Stimulated activated CD8-positive, alpha-beta memory T cell treated with anti-CD3 and anti-CD28 coated beads, Interleukin-15, amount 100 ng/mL, for 1 hour (primary cell): ENCODE measurements around the gene CDH2.

ENCODE experiments used
- DNase-seq: peaks from one replicate; pipeline ENCODE4 v3.0.0-alpha.2; 2020; ENCODE audit warnings: low read depth

Gene CDH2

DNA sequence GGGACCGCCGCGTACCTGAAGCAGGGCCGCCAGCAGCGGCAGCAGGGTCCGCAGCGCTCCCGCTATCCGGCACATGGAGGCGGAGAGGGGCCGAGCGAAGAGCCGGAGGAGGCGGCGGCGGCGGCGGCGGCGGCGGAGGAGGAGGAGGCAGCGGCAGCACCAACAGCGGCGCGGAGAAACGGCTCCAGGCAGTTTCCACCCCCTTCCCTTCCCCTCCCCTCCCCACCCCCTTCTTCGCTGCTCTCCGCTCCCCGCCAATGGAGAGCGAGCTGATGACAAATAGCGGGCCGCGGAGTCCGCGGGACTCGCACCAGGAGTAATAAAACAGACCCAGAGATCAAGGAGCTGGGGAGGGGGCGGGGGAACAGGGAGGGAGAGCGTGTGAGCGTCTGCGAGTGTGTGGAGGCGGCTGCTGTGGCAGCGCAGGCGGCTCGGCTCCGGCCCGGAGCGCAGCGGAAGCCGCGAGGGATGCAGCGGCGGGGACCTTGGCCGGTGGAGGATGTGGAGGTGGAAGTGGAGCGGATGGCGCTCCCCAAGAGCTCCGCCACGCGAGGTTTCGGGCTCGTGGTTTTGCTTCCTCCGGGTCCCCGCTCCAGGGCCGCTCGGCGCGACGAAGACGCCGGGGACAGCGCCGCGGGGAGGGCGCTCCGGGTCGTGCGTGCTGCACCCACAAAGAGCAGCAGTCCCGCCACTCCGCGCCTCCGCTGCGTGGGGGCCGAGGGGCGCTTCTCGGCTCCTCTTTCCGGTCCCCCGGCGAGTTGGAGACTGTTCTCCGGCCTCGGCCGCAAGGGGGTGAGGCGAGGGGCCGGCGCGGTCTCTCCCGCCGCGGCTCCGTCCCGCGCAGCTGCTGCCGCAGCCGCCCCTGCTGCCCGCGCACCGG lies at the start of gene CDH2:
Gene CDH2 (minus strand): TSS at position 183 of the 880 bp plus-strand sequence. CDS start 108 bp downstream, at position 75.
- DNase-seq = no peak

DNA sequence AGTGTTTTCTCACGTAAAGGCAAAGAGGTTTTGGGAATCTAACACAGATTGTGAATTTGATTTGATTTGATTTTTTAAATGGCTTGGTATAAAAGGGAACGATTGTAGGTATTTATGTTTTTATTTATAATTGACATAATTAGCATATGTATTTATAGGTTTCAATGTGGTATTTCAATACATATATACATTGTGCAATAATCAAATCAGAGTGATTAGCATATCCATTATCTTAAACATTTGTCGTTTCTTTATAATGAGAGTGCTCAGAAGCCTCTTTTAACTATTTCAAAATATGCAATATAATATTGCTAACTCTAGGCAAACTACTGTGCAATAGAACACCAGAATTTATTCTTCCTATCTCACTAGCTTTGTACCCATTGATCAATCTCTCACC lies 35.1 kb upstream of the CDH2 start:
- no peak for DNase-seq

DNA sequence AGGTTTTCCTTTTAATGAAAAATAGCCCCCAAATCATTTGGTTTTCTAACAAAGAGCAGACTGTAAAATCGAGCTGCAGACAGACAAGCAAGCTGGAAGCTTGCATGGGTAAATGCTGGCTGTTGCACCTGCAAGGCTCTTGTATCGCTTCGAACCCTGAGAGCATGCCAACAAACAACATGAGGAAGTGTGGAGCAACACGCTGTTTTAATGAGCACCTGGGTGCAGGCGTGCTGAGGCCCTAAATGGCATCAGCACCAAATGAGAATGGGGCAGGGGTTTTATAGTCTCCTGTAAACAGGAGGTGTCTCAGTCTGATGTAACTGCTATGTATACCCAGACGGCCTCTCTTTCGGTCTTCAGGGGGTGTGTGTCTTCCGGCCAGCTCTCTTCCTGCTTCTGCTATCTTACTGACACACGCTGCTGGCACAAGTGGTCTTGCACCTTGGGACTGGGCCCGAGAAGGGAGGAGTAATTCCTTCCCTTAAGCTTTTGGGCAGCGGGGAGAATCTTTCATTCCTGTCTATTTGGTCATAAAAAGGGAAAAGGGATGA lies 31.9 kb upstream of the CDH2 start:
- no peak for DNase-seq

DNA sequence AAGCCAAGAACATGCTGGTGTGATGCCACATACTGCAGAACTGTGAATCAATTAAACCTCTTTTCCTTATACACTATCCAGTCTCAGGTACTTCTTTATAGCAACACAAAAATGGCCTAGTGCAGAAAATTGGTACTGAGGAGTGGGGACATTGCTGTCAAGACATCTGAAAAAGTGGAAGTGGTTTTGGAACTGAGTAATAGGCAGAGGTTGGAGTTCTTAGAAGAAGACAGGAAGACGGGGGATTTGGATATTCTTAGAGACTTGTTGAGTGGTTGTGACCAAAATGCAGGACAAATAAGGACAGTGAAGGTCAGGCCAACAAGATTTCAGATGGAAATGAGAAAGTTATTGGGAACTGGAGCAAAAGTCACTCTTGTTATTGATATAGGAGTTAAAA lies 31.3 kb upstream of the CDH2 start:
- DNase-seq = no peak

DNA sequence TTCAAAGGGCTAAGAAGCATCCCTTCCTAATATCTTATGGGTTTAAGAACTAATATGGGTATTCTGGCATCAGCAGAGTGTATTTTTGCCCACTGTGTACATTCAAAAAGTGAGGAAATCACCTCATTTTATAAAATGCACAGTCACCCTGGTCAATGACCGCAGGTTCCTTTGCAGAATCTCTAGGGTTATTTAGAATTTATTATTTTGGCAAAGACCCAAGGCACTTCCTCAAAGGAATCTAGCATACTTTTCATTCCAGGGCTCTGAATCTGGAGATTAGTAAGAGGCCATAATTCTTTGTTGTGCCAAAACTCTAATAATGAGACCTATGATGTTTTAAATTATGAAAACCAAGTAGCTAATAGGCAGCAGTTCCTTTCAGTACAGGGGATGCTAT lies 27.2 kb upstream of the CDH2 start:
- DNase-seq = no peak

DNA sequence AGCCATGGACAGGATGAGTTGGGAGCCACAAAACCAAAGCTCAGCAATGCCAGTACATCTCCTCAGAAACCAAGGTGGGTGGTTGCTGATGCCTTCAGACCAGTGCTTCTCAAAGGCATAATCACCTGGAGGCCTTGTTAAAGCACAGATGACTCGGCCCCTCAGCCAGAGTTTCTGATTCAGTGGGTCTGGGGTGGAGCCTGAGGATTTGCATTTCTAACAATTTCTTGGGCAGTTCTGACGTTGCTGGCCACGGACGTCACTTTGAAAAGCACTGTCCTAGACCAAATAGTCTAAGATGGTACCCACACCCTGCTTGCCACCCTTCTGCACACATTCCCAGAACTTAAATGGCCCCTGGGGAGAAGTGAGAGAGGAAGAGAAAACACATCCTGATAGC lies 24.1 kb upstream of the CDH2 start:
- DNase-seq = no peak

DNA sequence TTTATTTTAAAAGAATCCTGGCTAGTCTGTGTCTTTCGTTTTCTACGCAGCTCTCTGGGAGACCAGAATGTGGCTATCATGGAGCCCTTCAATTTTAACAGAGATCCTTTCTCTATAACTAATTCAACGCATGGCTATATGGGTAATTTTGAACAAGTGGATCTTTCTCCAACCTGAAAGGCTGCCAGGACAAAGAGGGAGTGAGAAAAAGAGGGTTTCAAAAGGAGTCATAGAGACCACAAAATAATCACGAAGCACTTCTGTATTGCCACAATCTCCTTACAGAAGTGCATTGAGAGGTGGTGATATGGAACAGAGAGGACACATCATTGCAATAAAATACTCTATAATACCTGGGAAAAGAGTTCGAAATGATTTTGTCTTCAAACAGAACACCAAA lies 21.7 kb upstream of the CDH2 start:
- DNase-seq = no peak

DNA sequence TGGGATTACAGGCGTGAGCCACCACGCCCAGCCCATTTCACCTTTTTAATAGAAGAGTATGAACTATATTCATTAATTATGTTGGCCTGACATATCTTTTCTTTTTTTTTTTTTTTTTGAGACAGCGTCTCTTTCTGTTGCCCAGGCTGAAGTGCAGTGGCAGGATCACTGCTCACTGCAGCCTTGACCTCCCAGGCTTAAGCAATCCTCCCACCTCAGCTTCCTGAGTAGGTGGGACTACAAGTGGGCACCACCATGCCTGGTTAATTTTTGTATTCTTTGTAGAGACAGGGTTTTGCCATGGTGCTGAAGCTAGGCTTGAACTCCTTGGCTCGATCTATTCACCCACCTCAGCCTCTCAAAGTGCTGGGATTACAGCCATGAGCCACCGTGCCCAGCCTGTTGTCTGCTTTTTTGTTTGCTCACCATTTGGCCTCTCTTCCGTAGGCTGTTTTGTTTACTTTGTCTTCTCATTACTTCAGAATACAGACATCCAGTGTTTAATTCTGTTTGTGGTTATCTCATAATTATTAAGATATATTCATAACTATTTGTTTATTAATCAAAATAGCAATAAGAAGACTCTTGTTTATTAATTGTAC lies 16.3 kb upstream of the CDH2 start:
- DNase-seq = no peak

DNA sequence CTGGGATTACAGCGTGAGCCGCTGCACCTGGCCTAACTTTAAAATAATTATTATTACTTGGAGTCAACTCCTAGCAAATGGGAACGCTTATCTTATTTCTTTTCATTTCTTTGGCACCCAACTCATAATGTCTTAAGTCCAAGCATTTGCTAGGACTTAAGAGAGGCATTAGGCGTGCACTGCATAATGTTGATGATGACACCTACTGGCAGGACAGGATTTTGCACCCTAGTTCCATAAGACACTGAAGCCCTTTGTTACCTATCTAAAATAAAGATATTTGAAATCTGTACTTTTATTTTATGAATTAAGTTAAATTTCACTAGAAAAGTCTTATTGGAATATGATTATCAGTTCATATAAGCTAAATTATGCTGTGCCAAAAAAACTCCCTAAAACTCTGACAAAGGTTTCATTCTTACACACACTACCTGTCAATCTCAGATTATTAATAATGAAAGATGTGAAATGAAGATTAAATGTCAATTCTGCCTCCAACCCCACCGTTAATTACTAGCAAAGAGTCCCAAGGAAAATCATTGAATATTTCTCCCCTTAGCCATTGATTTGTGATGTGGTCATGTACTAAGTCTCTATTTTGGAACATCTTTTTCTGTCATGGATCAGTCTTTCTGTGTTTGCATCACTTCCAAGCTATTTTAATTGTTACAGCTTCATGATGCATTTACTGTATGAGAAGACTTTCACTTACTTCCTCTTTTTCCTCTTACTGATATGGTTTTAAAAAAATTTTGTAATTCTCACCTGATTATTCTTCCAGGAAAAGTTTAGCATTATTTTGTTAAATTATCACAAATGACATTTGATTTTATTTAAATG lies 12.7 kb upstream of the CDH2 start:
- DNase-seq = no peak

DNA sequence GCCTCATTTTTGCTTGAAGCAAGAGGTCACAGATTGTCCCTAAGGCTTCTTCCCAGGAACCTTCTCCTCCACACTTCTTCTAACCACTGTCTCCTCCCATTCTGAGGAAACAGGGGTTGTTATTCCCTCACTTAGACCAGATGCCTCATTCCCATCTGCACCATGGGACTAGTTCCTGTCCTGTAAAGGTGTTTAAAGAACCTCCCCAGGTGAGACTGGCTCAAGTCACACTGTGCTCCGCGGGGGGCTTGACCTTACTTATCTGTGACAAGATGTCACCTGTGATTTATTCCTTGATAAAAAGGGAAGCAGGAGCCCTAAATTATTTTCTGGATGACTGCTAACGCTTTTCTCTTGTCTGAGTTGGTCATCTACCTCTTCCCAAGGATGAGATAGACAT lies 8.2 kb upstream of the CDH2 start:
- DNase-seq = no peak

DNA sequence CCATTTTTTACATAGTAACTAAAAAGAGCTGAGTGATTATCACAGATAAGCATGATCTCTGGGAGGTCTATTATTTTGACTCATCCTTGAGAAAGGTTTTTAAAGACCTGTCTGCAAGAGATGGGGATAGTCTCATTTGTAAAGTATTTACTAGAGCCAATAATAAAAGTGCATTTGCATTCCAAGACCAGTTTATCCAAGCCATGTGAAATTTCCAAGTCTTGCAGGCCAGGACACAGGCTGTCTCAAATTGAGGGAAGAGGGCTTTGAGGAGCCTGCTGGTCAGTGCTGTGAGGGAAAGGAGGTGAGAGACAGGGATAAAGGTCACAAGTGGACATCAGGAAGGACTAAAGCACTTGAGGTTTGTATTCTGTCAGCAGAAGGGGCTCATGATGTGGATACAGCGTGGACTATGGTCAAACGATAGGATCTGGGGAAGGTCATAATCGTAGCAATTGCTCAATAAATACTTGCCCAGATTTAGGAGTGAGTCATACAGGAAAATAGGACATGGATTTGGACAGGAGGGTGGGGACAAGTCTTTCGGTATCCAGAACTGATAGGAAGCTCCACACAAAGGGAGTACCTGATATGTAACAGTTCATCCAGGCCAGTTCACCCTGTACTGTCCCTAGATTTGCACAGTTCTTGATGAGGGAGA lies 6.6 kb upstream of the CDH2 start:
- DNase-seq = no peak

DNA sequence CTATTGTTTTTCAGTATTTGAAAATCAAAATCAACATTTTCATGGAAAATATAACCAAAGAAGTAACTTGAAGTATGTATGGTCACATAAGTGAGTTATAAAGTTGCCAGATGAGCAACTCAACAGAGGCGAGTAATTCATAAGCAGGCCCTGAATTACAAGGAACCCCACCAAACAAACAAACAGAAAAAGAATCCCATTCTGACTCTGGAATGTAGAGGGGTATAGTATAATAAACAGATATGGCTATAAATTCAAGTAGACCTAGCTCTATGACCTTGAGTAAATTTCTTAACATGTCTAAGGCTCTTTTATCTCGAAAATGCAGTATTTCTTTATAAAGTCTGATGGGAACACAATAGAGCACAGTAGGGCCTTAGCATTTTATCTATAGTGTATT lies 4.7 kb upstream of the CDH2 start:
- no peak for DNase-seq

DNA sequence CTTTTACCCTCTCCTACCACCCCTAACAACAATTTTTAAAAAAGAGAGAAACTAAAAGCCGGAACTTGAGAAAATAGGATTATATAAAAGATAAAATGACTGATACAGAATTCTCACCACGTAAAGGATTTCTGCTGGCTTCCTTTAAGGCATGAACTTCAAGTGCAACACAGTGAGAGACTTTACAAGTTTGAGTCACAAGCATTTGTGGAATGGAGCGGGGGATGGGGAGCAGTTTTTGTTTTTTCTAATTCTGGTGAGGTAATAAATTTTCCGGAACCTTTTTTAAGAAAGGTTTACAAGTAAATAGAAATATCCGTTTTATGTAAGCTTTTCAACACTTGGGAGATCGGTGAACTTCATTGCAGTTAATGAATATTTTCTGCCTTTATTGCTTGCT lies 1.8 kb upstream of the CDH2 start:
- no peak for DNase-seq

DNA sequence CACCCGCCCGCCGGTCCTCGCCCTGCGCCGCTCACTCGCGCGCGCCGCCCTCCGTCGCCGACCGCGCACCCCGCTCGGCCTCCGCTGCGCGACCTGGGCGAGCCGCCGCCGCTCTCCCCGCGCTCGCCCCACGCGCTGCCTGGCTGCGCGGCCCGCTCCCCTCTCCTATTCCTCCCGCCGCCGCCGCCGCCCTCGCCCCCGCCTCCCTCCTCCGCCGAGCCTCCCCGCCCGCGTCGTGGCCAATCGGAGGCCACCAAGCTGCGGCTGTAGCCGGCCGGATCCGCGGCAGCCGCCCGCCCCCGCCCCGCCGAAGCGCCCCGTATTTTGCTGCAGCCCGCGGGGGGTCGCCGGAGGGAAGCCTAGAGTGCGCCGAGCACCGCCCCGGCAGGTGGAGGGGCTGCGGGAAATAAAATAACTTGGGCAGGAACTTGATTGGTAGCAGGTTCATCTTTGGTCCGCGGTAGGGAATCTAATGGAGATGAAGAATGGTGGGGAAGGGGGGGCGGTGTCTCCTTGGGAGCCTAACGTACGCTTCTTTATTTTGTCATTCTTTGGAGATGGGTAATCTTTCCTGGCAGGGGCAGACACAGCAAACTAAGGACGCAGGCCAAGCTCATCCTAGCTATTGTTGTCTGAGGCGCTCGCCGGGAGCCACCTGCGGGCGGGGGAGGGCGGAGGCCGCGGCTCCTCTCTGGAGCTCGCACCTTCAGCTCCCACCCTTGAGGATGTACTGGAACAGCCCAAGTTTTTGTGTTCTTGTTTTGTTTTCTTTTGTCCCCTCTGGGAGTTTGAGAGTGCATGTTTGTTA lies 1.1 kb upstream of the CDH2 start:
- no peak for DNase-seq

DNA sequence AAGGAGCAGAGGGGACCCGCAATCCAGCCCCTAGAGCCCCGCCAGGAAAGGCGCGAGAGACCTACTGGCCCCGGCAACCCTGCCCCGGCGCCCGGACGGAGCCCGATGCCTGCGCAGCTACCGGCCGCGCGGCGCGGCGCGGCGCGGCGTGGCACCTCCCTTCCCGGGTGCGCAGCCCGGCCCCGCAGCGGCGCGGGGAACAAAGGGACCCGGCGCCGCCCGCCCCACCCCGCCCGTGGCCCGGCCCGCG lies 307 bp downstream of the CDH2 start:
- DNase-seq = no peak

DNA sequence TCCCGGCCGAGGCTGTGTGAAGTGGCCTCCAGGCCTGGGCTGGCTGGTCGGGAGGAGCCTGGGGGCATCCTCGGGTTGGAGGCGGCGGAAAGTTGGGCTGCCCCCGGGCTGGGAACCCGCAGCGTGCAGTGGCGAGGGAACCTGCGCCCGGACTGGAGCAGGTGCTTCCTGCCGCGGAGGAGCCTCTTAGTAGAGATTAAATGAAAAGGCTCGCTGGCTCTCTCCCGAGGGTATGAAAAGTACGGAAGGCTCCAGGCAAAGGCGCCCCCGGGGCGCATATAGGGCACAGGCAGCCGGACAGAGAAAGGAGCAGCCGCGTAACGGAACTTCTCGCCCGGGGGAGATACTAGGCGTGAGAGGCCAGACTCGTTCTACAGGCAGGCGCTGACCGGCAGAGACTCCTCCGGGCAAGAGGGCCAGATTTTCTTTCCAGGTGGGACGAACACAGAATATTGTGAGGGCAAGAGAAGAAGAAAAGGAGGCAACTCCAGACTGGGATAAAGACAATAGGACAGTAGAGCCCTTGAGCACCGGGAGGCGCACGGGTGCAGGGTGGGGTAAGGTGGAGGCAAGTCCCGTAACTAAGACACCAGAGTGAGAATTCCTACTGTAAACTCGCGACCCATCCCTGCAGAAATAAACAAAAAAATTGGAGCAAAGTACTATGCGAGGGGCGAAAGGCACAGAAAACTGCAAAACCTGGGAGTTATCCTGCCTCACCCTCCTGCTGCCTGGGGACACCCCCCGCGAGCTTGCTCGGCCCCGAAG lies 816 bp downstream of the CDH2 start:
- no peak for DNase-seq

DNA sequence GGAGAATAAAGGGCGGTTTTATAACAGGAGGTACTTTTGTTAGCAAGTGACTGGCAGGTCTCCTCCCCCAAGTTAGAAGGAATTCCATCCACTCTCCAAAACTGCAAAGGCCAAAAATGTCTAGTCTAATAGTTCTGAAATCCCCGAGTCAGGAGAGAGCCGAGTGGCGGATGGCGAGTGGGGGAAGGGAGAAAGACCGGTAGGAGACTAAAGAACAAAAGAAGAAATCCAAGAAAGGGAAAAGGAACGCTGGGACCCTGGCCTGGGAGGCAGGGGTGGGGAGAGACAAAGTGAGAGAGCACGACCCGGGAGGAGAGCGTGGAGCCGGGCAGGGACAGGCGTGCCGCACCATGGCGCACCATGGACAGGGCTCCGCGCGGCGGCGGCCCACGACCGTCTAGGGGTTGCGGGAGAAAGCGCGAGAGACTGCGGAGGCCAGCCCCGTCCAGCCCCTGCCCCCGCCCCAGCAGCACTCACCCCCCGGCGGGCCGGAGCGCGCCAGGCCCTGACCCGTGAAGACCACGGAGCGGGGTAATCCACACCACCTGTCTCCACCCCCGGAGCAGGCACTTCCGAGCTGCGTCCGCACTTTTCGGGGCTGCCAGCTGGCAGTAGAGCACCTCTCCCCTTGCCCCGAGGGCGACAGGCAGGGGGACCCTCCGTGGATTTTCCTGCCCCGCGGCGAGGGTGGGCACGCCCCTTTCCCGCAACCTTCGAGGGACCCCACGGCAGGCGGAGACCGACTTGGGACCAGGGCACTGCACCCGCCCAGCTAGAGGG lies 1.6 kb downstream of the CDH2 start:
- DNase-seq = no peak

DNA sequence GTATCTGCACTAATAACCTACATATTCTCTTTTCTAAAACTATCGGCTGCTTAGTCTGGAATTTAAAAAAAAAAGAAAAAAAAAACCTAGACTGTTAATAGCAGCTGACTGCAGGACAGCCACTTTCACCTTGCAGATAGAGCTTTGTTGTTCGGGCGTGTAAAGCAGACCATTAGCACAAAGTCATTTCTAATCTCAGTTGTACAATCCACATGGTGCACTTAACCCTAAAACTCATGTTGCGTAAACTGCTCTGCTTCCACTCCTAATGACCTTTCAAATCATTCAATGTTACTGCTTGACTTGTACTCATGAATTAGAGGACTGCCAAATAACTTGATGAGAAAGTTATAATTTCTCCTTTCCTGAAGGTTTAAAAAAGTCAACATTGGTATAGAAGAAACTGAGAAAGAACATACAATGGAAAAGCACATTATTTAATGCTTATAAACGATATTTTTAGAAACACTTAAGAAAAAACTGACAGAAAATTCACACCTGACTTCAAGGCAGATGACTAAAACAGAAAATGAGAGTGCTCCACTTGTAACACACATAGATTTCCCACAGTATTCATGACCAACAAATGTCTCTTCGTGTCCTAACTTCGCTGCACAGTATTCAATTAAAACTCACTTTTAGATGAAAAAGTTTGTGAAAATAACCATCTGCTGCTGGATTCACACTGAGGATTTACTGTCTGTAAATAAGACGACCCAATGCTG lies 2.6 kb downstream of the CDH2 start:
- no peak for DNase-seq

DNA sequence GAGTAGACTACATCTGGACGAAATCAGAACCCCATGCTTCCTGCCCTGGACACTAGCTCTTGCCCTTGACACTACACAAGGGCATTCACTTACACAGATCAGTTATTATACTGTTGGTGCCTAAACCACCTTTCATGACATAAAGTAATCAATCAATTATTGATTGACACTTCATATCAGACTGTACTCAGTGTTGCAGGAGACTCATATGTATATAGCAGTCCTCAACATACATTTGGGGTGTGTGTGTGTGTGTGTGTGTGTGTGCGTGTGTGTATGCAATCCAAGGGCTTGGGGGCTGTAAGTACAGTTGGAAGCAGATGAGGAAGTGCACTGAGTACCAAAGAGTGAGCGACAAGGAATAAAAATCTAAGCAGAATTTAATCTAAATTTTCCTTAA lies 5.1 kb downstream of the CDH2 start:
- no peak for DNase-seq
